K562 treated with DMSO at 1 percent for 4 hours (cell line): ENCODE measurements around the gene RGS5. TPM values are rescaled to one million over a fixed set of nuclear protein-coding genes. Genes with fewer than 3 reads are reported as not detected.

Source experiments
- total RNA-seq: library from RNA; unstranded; fragments of 300-600 nt; gene quantifications from 2 replicates; pipeline ENCODE4 v1.2.3, GENCODE V29; 2022; ENCODE audit not compliant: insufficient read depth

RGS5 gene, protein sequence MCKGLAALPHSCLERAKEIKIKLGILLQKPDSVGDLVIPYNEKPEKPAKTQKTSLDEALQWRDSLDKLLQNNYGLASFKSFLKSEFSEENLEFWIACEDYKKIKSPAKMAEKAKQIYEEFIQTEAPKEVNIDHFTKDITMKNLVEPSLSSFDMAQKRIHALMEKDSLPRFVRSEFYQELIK
- total RNA-seq: 0.80 and 1.2 TPM in 2 replicates

DNA sequence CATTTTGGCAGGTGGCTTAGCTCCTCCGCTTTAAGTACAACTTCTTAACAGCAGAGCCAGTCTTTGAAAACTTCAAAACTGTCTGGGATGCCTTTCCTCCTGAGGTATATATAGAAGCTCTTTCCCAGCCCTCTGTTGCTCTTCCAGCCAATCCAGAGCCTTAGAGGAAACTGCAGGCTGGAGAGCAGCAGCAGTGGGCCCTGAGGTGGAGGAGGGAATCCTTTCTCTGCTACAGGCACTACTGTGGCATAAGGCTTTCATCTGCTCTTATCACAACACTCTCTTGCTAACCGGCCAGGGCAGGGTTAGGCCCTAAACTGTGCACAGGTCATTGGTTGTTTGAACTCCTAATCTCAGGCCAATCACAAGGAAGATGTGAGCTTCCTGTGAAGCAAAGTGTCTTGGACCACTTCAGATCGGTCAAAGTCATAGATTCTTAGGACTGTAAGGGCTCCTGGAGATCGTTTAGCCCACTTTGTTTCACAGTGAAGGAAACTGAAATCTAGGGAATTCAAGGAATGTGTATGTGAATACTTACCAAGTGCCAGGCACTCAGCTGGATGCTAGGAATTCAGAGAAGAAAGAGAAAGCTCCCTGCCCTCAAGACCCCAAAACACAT is at the start of gene RGS5:
RGS5 (minus strand) TSS at position 84 of the 619 bp plus-strand sequence; CDS start at position 3, 81 bp downstream.

Other genes with a start within 250 kb of the RGS5 start
- not detected in 2 replicates for gene RGS4, start 133.6 kb downstream of the RGS5 start, total RNA-seq
- gene NUF2, start 119.0 kb upstream of the RGS5 start, total RNA-seq: 31.7 and 34.9 TPM in 2 replicates